Esophagus squamous epithelium (tissue), 4 donors: ENCODE measurements around the gene RNF213.

ENCODE experiments used
- CTCF ChIP-seq, 6 experiments: fragments of 450-650 bp in 4 of 6; fragments of 200-600 bp in 2 of 6; sonication (generic) in 2 of 6; IDR thresholded peaks; one replicate each; pipeline ENCODE4 v1.5.1; 2016 to 2019; ENCODE audit warnings: antibody characterized with exemption in 6 of 6, mild to moderate bottlenecking in 4 of 6, moderate library complexity in 4 of 6
- POLR2A ChIP-seq, 4 donors: fragments of 450-650 bp; IDR thresholded peaks; one replicate each; pipeline ENCODE4 v1.6.1; 2017; ENCODE audit warnings: antibody characterized with exemption in 4 of 4, mild to moderate bottlenecking in 4 of 4, moderate library complexity in 3 of 4

GRCh38 chr17:80427366-80428282 lies 167.0 kb downstream of the RNF213 start:
- TF ChIP-seq POLR2A (IDR thresholded peaks at IDR 0.05) (no peak), CTCF (IDR thresholded peaks at IDR 0.05) (no peak)
